ENCODE data around the gene ECM2. TPM values are rescaled to one million over a fixed set of nuclear protein-coding genes. Genes with fewer than 3 reads are reported as not detected.
"Not testable (repeated sequence)": the region's sequence is repeated elsewhere in the genome, so short reads cannot be mapped to it uniquely, and the experiment has no call there.

ECM2 gene
- 10 to 100 TPM; 13.8 to 92.2 (median 25.5) TPM for total RNA-seq

GRCh38 chr9:92535940-92536850 is at the start of gene ECM2:
Gene ECM2 (minus strand): TSS chr9:92535990. CDS start chr9:92522866, 13,124 bp downstream.
- no peaks in the 10 kb centered on the region for H3K27me3 ChIP-seq
- intact Hi-C loops (cut with DNase I; ENCODE audit: low total_unique reads), result no loop called here
- no peaks in the 10 kb centered on the region for H3K36me3 ChIP-seq
- peak within 1 kb of the TSS; percentile 68 to 70 for H3K27ac ChIP-seq
- peaks cover 0 to 4% of the 10 kb centered on the region in 2 donors for H3K9me3 ChIP-seq
- H3K4me3 ChIP-seq, result peak within 1 kb of the TSS; percentile 33 to 57 (median 40)
- TF ChIP-seq POLR2A (IDR thresholded peaks at IDR 0.05), result no peak
- no peak for TF ChIP-seq CTCF (IDR thresholded peaks at IDR 0.05)
- no peak for TF ChIP-seq POLR2AphosphoS5 (IDR thresholded peaks at IDR 0.05)
- no peaks in the 10 kb centered on the region for H3K4me1 ChIP-seq
- no peak for DNase-seq (ENCODE audit: low spot score in 2 of 2)

DNA sequence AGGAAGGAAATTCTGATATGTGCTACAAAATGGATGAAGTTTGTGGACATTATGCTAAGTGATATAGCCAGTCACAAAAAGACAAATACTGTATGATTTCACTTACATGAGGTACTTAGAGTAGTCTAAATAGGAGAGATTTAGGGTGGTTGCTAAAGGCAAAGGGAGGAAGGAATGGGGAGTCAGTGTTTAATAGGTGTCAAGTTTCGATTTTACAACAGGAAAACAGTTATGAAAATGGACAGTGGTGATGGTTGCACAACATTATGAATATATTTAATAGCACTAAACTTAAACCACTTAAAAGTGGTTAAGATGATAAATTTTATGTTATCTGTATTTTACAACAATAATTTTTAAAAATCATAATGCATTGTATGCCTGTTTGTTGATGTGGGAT is 40.4 kb upstream of the ECM2 start:
- TF ChIP-seq POLR2AphosphoS5 (IDR thresholded peaks at IDR 0.05) (no peak), CTCF (IDR thresholded peaks at IDR 0.05) (no peak), POLR2A (IDR thresholded peaks at IDR 0.05) (no peak)
- H3K27me3 ChIP-seq, result no peaks in the 10 kb centered on the region
- no peak overlapping the region for H3K4me3 ChIP-seq
- DNase-seq (ENCODE audit: low spot score in 2 of 2), result no peak
- H3K27ac ChIP-seq, result no peak overlapping the region
- H3K4me1 ChIP-seq, result no peaks in the 10 kb centered on the region
- no peaks in the 10 kb centered on the region for H3K9me3 ChIP-seq
- intact Hi-C loops (cut with DNase I; ENCODE audit: low total_unique reads), result no loop called here
- no peaks in the 10 kb centered on the region for H3K36me3 ChIP-seq

DNA sequence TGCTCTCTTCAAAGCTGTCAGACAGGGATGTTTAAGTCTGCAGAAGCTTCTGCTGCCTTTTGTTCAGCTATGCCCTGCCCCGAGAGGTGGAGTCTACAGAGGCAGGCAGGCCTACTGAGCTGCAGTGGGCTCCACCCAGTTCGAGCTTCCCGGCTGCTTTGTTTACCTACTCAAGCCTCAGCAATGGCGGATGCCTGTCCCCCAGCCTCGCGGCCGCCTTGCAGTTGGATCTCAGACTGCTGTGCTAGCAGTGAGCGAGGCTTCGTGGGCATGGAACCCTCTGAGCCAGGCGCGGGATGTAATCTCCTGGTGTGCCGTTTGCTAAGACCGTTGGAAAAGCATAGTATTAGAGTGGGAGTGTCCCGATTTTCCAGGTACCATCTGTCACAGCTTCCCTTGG is 37.8 kb upstream of the ECM2 start:
- not testable (repeated sequence) for H3K27me3 ChIP-seq

DNA sequence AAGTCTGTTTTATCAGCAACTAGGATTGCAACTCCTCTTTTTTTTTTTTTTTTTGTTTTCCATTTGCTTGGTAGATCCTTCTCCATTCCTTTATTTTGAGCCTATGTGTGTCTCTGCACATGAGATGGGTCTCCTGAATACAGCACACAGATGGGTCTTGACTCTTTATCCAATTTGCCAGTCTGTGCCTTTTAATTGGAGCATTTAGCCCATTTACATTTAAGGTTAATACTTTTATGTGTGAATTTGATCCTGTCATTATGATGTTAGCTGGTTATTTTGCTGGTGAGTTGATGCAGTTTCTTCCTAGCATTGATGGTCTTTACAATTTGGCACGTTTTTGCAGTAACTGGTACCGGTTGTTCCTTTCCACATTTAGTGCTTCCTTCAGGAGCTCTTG is 36.1 kb upstream of the ECM2 start:
- intact Hi-C loops (cut with DNase I; ENCODE audit: low total_unique reads); H3K4me3 ChIP-seq; H3K4me1 ChIP-seq; DNase-seq (ENCODE audit: low spot score in 2 of 2); H3K36me3 ChIP-seq; H3K9me3 ChIP-seq; H3K27me3 ChIP-seq; H3K27ac ChIP-seq: not testable (repeated sequence)

More for the DNA sequence above, 37.8 kb upstream of the ECM2 start:
- intact Hi-C loops (cut with DNase I; ENCODE audit: low total_unique reads); H3K36me3 ChIP-seq; DNase-seq (ENCODE audit: low spot score in 2 of 2); H3K4me3 ChIP-seq; H3K4me1 ChIP-seq; H3K9me3 ChIP-seq; H3K27ac ChIP-seq: not testable (repeated sequence)

- no peak overlapping the region for H3K27ac ChIP-seq
- no peaks in the 10 kb centered on the region for H3K4me1 ChIP-seq
- no peaks in the 10 kb centered on the region for H3K9me3 ChIP-seq
- no peaks in the 10 kb centered on the region for H3K27me3 ChIP-seq
- intact Hi-C loops (cut with DNase I; ENCODE audit: low total_unique reads), result no loop called here
- no peaks in the 10 kb centered on the region for H3K36me3 ChIP-seq
- TF ChIP-seq CTCF (IDR thresholded peaks at IDR 0.05) (no peak), POLR2A (IDR thresholded peaks at IDR 0.05) (no peak), POLR2AphosphoS5 (IDR thresholded peaks at IDR 0.05) (no peak)
- H3K4me3 ChIP-seq, result no peak overlapping the region
- DNase-seq (ENCODE audit: low spot score in 2 of 2), result no peak
Measured at GRCh38 chr9:92564982-92565381, 29.2 kb upstream of the ECM2 start.

DNA sequence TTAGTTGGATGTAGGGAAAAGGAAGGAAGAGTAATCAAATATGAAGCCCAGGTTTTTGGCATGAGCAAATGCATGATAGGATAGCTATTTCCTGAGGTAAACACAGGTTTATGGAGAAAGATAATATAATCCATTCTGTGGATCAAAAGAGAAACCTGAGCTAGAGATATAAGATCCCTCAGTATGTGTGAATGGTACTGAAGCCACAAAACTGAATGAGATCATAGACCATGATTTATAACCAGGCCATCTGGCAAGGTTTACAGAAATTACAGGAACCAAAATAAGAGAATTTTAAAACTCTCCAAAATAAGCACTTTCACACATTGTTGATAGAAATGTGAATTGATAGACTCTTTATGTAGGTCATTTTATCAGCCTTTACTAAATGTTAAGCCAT is 28.7 kb upstream of the ECM2 start:
- no peak for DNase-seq (ENCODE audit: low spot score in 2 of 2)
- Histone ChIP-seq H3K27me3 (no peaks in the 10 kb centered on the region), H3K4me3 (no peak overlapping the region), H3K4me1 (no peaks in the 10 kb centered on the region), H3K9me3 (no peaks in the 10 kb centered on the region), H3K36me3 (no peaks in the 10 kb centered on the region), H3K27ac (no peak overlapping the region)
- intact Hi-C loops (cut with DNase I; ENCODE audit: low total_unique reads), result no loop called here
- TF ChIP-seq POLR2AphosphoS5 (IDR thresholded peaks at IDR 0.05) (no peak), POLR2A (IDR thresholded peaks at IDR 0.05) (no peak), CTCF (IDR thresholded peaks at IDR 0.05) (no peak)
